Cardiac muscle cell (in vitro differentiated cells and primary cell): ENCODE data around the gene SLC25A23. TPM values are rescaled to one million over a fixed set of nuclear protein-coding genes. Genes with fewer than 3 reads are reported as not detected.

Source experiments
- DNase-seq, 2 donors: peaks; one replicate each; pipeline versions ENCODE4 v3.0.0 to v3.0.0-alpha.2; 2010 to 2017; ENCODE audit warnings: low read depth in 1 of 2, low spot score in 1 of 2
- H3K27ac ChIP-seq: fragments of 200-600 bp; sonication (generic); 2 replicates; pipeline ENCODE4 v1.5.1; 2016
- H3K27me3 ChIP-seq: fragments of 200-600 bp; sonication (generic); 2 replicates; pipeline ENCODE4 v1.6.0; 2016; ENCODE audit warnings: control low read depth
- H3K36me3 ChIP-seq: fragments of 200-600 bp; sonication (generic); 2 replicates; pipeline ENCODE4 v1.5.1; 2016; ENCODE audit warnings: control low read depth
- H3K4me1 ChIP-seq: fragments of 200-600 bp; sonication (generic); 2 replicates; pipeline ENCODE4 v1.8.1; 2017; ENCODE audit warnings: low read depth, mild to moderate bottlenecking, mixed run types
- H3K4me3 ChIP-seq: fragments of 200-600 bp; sonication (generic); 2 replicates; pipeline ENCODE4 v1.5.1; 2016; ENCODE audit warnings: mild to moderate bottlenecking
- H3K9me3 ChIP-seq: fragments of 200-600 bp; sonication (generic); 2 replicates; pipeline ENCODE4 v1.5.1; 2017; ENCODE audit warnings: low read depth, mild to moderate bottlenecking, control low read depth
- polyA plus RNA-seq: library from polyadenylated mRNA; unstranded; fragments of >200 nt; fragmentation: Nextera tagmentation; extraction: Ambion mirVana; gene quantifications from 2 replicates; pipeline ENCODE4 v1.2.1, GENCODE V29; 2016
- total RNA-seq: library from RNA; depleted of rRNA; stranded (reverse); fragments of >200 nt; gene quantifications from 2 replicates; pipeline ENCODE4 v1.2.3, GENCODE V29; 2016
- TF ChIP-seq, protein P1 (sequence below): IDR thresholded peaks from 2 replicates; pipeline ENCODE4 v1.5.1; 2012; ENCODE audit warnings: low read depth, mild to moderate bottlenecking, low read length

SLC25A23 gene
- total and polyA plus RNA-seq, 2 experiments from 2014 or later = 143 to 157 TPM

GRCh38 chr19:6393074-6393982 lies 66.3 kb downstream of the SLC25A23 start, which contains the start of gene GTF2F1:
Gene GTF2F1, minus strand, starts transcription at chr19:6393164. Its CDS starts 169 bp downstream, at chr19:6392995.
- Histone ChIP-seq H3K4me1 (peaks cover 7% of the 10 kb centered on the region), H3K27me3 (no peaks in the 10 kb centered on the region), H3K9me3 (no peaks in the 10 kb centered on the region), H3K4me3 (peak within 1 kb of the TSS; percentile 80), H3K36me3 (peaks cover 12% of the 10 kb centered on the region), H3K27ac (peak within 1 kb of the TSS; percentile 93)
- TF ChIP-seq, protein P1, sequence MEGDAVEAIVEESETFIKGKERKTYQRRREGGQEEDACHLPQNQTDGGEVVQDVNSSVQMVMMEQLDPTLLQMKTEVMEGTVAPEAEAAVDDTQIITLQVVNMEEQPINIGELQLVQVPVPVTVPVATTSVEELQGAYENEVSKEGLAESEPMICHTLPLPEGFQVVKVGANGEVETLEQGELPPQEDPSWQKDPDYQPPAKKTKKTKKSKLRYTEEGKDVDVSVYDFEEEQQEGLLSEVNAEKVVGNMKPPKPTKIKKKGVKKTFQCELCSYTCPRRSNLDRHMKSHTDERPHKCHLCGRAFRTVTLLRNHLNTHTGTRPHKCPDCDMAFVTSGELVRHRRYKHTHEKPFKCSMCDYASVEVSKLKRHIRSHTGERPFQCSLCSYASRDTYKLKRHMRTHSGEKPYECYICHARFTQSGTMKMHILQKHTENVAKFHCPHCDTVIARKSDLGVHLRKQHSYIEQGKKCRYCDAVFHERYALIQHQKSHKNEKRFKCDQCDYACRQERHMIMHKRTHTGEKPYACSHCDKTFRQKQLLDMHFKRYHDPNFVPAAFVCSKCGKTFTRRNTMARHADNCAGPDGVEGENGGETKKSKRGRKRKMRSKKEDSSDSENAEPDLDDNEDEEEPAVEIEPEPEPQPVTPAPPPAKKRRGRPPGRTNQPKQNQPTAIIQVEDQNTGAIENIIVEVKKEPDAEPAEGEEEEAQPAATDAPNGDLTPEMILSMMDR = no peak
- DNase-seq = peak; percentile 97 to 98

GRCh38 chr19:6392221-6393073 lies 67.1 kb downstream of the SLC25A23 start:
- Histone ChIP-seq H3K9me3 (no peaks in the 10 kb centered on the region), H3K27me3 (no peaks in the 10 kb centered on the region), H3K4me3 (peak overlapping the region; percentile 80), H3K27ac (peak overlapping the region; percentile 93), H3K4me1 (peaks cover 7% of the 10 kb centered on the region), H3K36me3 (peaks cover 19% of the 10 kb centered on the region)
- no peak for DNase-seq
- TF ChIP-seq, protein P1 = no peak

Other genes starting within 250 kb of the SLC25A23 start
- 46.9 and 54.1 TPM in 2 replicates for gene MLLT1, start 179.8 kb downstream of the SLC25A23 start, total RNA-seq
- gene MLLT1, start 179.8 kb downstream of the SLC25A23 start, polyA plus RNA-seq = 25.7 and 31.1 TPM in 2 replicates
- not detected in 2 replicates for gene ACER1, start 126.2 kb downstream of the SLC25A23 start, total RNA-seq
- gene ACER1, start 126.2 kb downstream of the SLC25A23 start, polyA plus RNA-seq = not detected in 2 replicates
- gene CLPP, start 98.3 kb downstream of the SLC25A23 start, total RNA-seq = 98.0 and 141 TPM in 2 replicates
- gene CLPP, start 98.3 kb downstream of the SLC25A23 start, polyA plus RNA-seq = 122 and 124 TPM in 2 replicates
- 171 and 266 TPM in 2 replicates for gene ALKBH7, start 87.0 kb downstream of the SLC25A23 start, total RNA-seq
- gene ALKBH7, start 87.0 kb downstream of the SLC25A23 start, polyA plus RNA-seq = 126 and 153 TPM in 2 replicates
- 1.9 and 3.0 TPM in 2 replicates for gene PSPN, start 83.9 kb downstream of the SLC25A23 start, total RNA-seq
- 2.7 and 3.0 TPM in 2 replicates for gene PSPN, start 83.9 kb downstream of the SLC25A23 start, polyA plus RNA-seq
- 81.3 and 96.7 TPM in 2 replicates for gene GTF2F1, start 66.6 kb downstream of the SLC25A23 start, total RNA-seq
- gene GTF2F1, start 66.6 kb downstream of the SLC25A23 start, polyA plus RNA-seq = 37.7 and 43.0 TPM in 2 replicates
- 237 and 320 TPM in 2 replicates for gene KHSRP, start 35.0 kb downstream of the SLC25A23 start, total RNA-seq
- gene KHSRP, start 35.0 kb downstream of the SLC25A23 start, polyA plus RNA-seq = 262 and 350 TPM in 2 replicates
- gene SLC25A41, start 26.0 kb downstream of the SLC25A23 start, total RNA-seq = 1.0 and 1.9 TPM in 2 replicates
- 0.96 and 1.7 TPM in 2 replicates for gene SLC25A41, start 26.0 kb downstream of the SLC25A23 start, polyA plus RNA-seq
- 0.99 and 2.9 TPM in 2 replicates for gene CRB3, start 4.5 kb upstream of the SLC25A23 start, total RNA-seq
- gene CRB3, start 4.5 kb upstream of the SLC25A23 start, polyA plus RNA-seq = 1.1 and 2.6 TPM in 2 replicates
- gene DENND1C, start 22.0 kb upstream of the SLC25A23 start, total RNA-seq = 0.18 and 4.9 TPM in 2 replicates
- 1.8 and 10.4 TPM in 2 replicates for gene DENND1C, start 22.0 kb upstream of the SLC25A23 start, polyA plus RNA-seq
- gene TUBB4A, start 42.5 kb upstream of the SLC25A23 start, total RNA-seq = 10.5 and 18.2 TPM in 2 replicates
- gene TUBB4A, start 42.5 kb upstream of the SLC25A23 start, polyA plus RNA-seq = 21.6 and 41.3 TPM in 2 replicates
- 0.81 and 1.3 TPM in 2 replicates for gene TNFSF9, start 71.2 kb upstream of the SLC25A23 start, total RNA-seq
- gene TNFSF9, start 71.2 kb upstream of the SLC25A23 start, polyA plus RNA-seq = 1.5 and 3.0 TPM in 2 replicates
- gene CD70, start 131.4 kb upstream of the SLC25A23 start, total RNA-seq = not detected in 2 replicates
- gene CD70, start 131.4 kb upstream of the SLC25A23 start, polyA plus RNA-seq = 0.91 TPM in 1 of 2 replicates, not detected in the other
- gene TNFSF14, start 210.4 kb upstream of the SLC25A23 start, total RNA-seq = not detected in 2 replicates
- not detected in 2 replicates for gene TNFSF14, start 210.4 kb upstream of the SLC25A23 start, polyA plus RNA-seq